Right lobe of liver (tissue), 6 donors: ENCODE data around the gene CUTC. TPM values are rescaled to one million over a fixed set of nuclear protein-coding genes. Genes with fewer than 3 reads are reported as not detected.

Experiments used
- ATAC-seq, 4 donors: fragments of 200-7000 bp; cut with Tn5 transposase; one replicate each; pipeline ENCODE4 v1.9.1; 2020; ENCODE audit warnings: mild to moderate bottlenecking in 4 of 4, moderate library complexity in 4 of 4
- DNase-seq, 3 donors: peaks; one replicate each; pipeline ENCODE4 v3.0.0-alpha.2; 2020
- H3K27ac ChIP-seq, 3 donors: fragments of 200-600 bp; one replicate each; pipeline ENCODE4 v1.8.0; 2022
- H3K27me3 ChIP-seq, 2 donors: fragments of 200-600 bp; one replicate each; pipeline ENCODE4 v1.8.0; 2022
- H3K36me3 ChIP-seq, 4 donors: fragments of 200-600 bp; sonication (generic) in 1 of 4; one replicate each; pipeline versions ENCODE4 v1.5.1 to v1.8.0; 2017 to 2022; ENCODE audit warnings: control low read depth in 1 of 4
- H3K4me1 ChIP-seq, 4 donors: fragments of 200-600 bp; sonication (generic) in 1 of 4; one replicate each; pipeline versions ENCODE4 v1.5.1 to v1.8.0; 2017 to 2022; ENCODE audit warnings: control low read depth in 1 of 4
- H3K4me3 ChIP-seq, 3 donors: fragments of 200-600 bp; one replicate each; pipeline ENCODE4 v1.8.0; 2022
- H3K9me3 ChIP-seq, 4 donors: fragments of 200-600 bp; sonication (generic) in 1 of 4; one replicate each; pipeline versions ENCODE4 v1.5.1 to v1.8.0; 2017 to 2022; ENCODE audit warnings: control low read depth in 1 of 4
- CTCF ChIP-seq, 4 donors: fragments of 200-600 bp in 3 of 4; fragments of 450-650 bp in 1 of 4; IDR thresholded peaks; one replicate each; pipeline versions ENCODE4 v1.5.1 to v1.8.0; 2016 to 2022; ENCODE audit warnings: antibody characterized with exemption in 4 of 4, mild to moderate bottlenecking in 2 of 4
- POLR2A ChIP-seq: fragments of 450-650 bp; IDR thresholded peaks from one replicate; pipeline ENCODE4 v1.6.1; 2017; ENCODE audit warnings: antibody characterized with exemption, mild to moderate bottlenecking
- WGBS: methylation state at CpG from one replicate; pipeline ENCODE4 v1.1.6; 2018; ENCODE audit warnings: low coverage, low lambda C conversion rate; ENCODE audit not compliant: insufficient coverage; ENCODE audit errors: missing lambda C conversion rate; 5-methylcytosine and 5-hydroxymethylcytosine counted together
- intact Hi-C, 2 donors: fragments of 100-400 bp; cut with DNase I; formaldehyde crosslinking; loops; one replicate each; pipeline versions ENCODE4 v1.11.2 to v1.14.1; 2022
- total RNA-seq, 6 experiments: library from RNA; depleted of rRNA in 2 of 6; stranded (reverse); fragments of >200 nt in 2 of 6; fragmentation: NEBNext Ultra II Directional in 3 of 6; extraction: Animal tissue kit (Norgen Biotek cat#: 25700) in 3 of 6; gene quantifications; one replicate each; pipeline versions ENCODE4 v1.1.0 to v1.2.4, GENCODE V29; 2016 to 2023
- donor health status: DM: no; HTN: yes; CAD: no.
- donor health status: DM: no; HTN: no; CAD: no.
- donor health status: DM: no; HTN: no; CAD: no.
- donor health status: DM: no; HTN: yes; CAD: no.
- donor health status: DM: no; HTN: yes; CAD: no.

Gene CUTC
- total RNA-seq, 6 experiments from 2014 or later, result 10.2 to 22.8 (median 15.8) TPM

GRCh38 chr10:99770408-99771045 lies 38.5 kb downstream of the CUTC start:
- TF ChIP-seq POLR2A (no peak), CTCF (IDR thresholded peaks at IDR 0.05) (no peak)
- WGBS, result 31% methylated on average over 4 of the region's 4 CpGs
- intact Hi-C loops, result no loop called here
- peaks cover 0 to 17% (median 7%) of the 10 kb centered on the region in 4 donors for H3K4me1 ChIP-seq
- peak overlapping the region in 2 of 3 donors; percentile 55 to 57 for H3K27ac ChIP-seq
- H3K9me3 ChIP-seq, result no peaks in the 10 kb centered on the region
- ATAC-seq (peak; percentile 71 to 83 (median 77)), DNase-seq (no peak)
- no peaks in the 10 kb centered on the region for H3K36me3 ChIP-seq
- no peak overlapping the region for H3K4me3 ChIP-seq
- H3K27me3 ChIP-seq, result no peaks in the 10 kb centered on the region

- peak overlapping the region; percentile 20 to 61 (median 55) for H3K27ac ChIP-seq
- ATAC-seq (peak; percentile 75 to 89 (median 78)), DNase-seq (no peak)
- H3K4me3 ChIP-seq, result no peak overlapping the region
- no peaks in the 10 kb centered on the region for H3K36me3 ChIP-seq
- H3K27me3 ChIP-seq, result no peaks in the 10 kb centered on the region
- H3K4me1 ChIP-seq, result peaks cover 3 to 51% (median 18%) of the 10 kb centered on the region in 4 donors
- peak; percentile 14 for TF ChIP-seq POLR2A
- no peak for TF ChIP-seq CTCF (IDR thresholded peaks at IDR 0.05)
- no peaks in the 10 kb centered on the region for H3K9me3 ChIP-seq
- intact Hi-C loops, result no loop called here
These were observed 43.8 kb downstream of the CUTC start for GRCh38 chr10:99775850-99776249.

- Histone ChIP-seq H3K4me1 (peaks cover 3 to 60% (median 23%) of the 10 kb centered on the region in 4 donors), H3K27ac (peak overlapping the region in 2 of 3 donors; percentile 61 to 73), H3K36me3 (no peaks in the 10 kb centered on the region), H3K27me3 (no peaks in the 10 kb centered on the region), H3K9me3 (no peaks in the 10 kb centered on the region), H3K4me3 (peak overlapping the region in 1 of 3 donors; percentile 22)
- peak; percentile 23 to 66 (median 46) for ATAC-seq
- peak in 2 of 3 donors; percentile 66 to 71 for DNase-seq
- no CpG with 5 or more reads among the region's 1 CpG for WGBS
- intact Hi-C loops, result no loop called here
- TF ChIP-seq CTCF (IDR thresholded peaks at IDR 0.05) (no peak), POLR2A (no peak)
These were observed 46.1 kb downstream of the CUTC start for GRCh38 chr10:99777918-99778714.

- TF ChIP-seq POLR2A (no peak), CTCF (IDR thresholded peaks at IDR 0.05) (no peak)
- peak overlapping the region in 1 of 3 donors; percentile 5 for H3K4me3 ChIP-seq
- intact Hi-C loops, result no loop called here
- 28% methylated on average over 3 of the region's 4 CpGs for WGBS
- H3K27ac ChIP-seq, result peak overlapping the region; percentile 54 to 73 (median 61)
- DNase-seq (no peak), ATAC-seq (peak; percentile 20 to 64 (median 41))
- H3K27me3 ChIP-seq, result no peaks in the 10 kb centered on the region
- H3K4me1 ChIP-seq, result peaks cover 3 to 60% (median 23%) of the 10 kb centered on the region in 4 donors
- peaks cover 0 to 2% (median 0%) of the 10 kb centered on the region in 4 donors for H3K36me3 ChIP-seq
- no peaks in the 10 kb centered on the region for H3K9me3 ChIP-seq
These were observed 47.3 kb downstream of the CUTC start for GRCh38 chr10:99779335-99779734.
